Measurements from ENCODE around the gene ASAH2. TPM values are rescaled to one million over a fixed set of nuclear protein-coding genes. Genes with fewer than 3 reads are reported as not detected.

Gene ASAH2
- total and polyA plus RNA-seq, 2 donors (not counting 1 experiment from before 2014, with no cell fraction given): 0.25 to 0.44 TPM

GRCh38 chr10:50248062-50248461 lies 3.3 kb downstream of the ASAH2 start:
- Histone ChIP-seq H3K27ac (ENCODE audit: low read length in 2 of 2) (no peak overlapping the region), H3K36me3 (replicated peaks in 1 of 2; ENCODE audit: control extremely low read depth in 1 of 2, control insufficient read depth in 1 of 2, extremely low read depth in 1 of 2, insufficient read depth in 2 of 2, low read length in 1 of 2) (no peaks in the 10 kb centered on the region), H3K27me3 (replicated peaks in 1 of 4; ENCODE audit: control extremely low read depth in 1 of 4, control insufficient read depth in 3 of 4, insufficient read depth in 4 of 4, low read length in 3 of 4) (peaks cover 0 to 10% (median under 1%) of the 10 kb centered on the region in 4 experiments), H3K9me3 (ENCODE audit: control extremely low read depth in 1 of 3, control insufficient read depth in 2 of 3, insufficient read depth in 1 of 3, low read length in 2 of 3) (peaks cover 0 to 1% (median 0%) of the 10 kb centered on the region in 3 donors), H3K9ac (ENCODE audit: low read length) (no peak overlapping the region), H3K4me1 (ENCODE audit: control insufficient read depth in 2 of 2, insufficient read depth in 2 of 2, low read length in 2 of 2) (no peaks in the 10 kb centered on the region), H2AFZ (ENCODE audit: insufficient read depth, low read depth, low read length, poor library complexity, severe bottlenecking) (no peak overlapping the region), H3K79me2 (ENCODE audit: control insufficient read depth, insufficient read depth, low read length) (no peaks in the 10 kb centered on the region), H3K4me3 (ENCODE audit: control extremely low read depth in 1 of 5, extremely low read depth in 1 of 5, insufficient read depth in 1 of 5, low read depth in 2 of 5, low read length in 4 of 5) (no peak overlapping the region), H4K20me1 (ENCODE audit: control insufficient read depth, insufficient read depth, low read length, poor library complexity, severe bottlenecking) (no peaks in the 10 kb centered on the region), H3K4me2 (replicated peaks; ENCODE audit: low read depth, low read length, poor library complexity, severe bottlenecking) (no peak overlapping the region)
- ChIA-PET CTCF (interaction anchor here (1.6 kb wide), 1 partner anchor 28 kb away, joined by 5 read pairs; no protein-coding TSS in a partner anchor), POLR2A (no interaction called here)
- ATAC-seq (ENCODE audit: low read depth): no peak
- TF ChIP-seq, protein P1, sequence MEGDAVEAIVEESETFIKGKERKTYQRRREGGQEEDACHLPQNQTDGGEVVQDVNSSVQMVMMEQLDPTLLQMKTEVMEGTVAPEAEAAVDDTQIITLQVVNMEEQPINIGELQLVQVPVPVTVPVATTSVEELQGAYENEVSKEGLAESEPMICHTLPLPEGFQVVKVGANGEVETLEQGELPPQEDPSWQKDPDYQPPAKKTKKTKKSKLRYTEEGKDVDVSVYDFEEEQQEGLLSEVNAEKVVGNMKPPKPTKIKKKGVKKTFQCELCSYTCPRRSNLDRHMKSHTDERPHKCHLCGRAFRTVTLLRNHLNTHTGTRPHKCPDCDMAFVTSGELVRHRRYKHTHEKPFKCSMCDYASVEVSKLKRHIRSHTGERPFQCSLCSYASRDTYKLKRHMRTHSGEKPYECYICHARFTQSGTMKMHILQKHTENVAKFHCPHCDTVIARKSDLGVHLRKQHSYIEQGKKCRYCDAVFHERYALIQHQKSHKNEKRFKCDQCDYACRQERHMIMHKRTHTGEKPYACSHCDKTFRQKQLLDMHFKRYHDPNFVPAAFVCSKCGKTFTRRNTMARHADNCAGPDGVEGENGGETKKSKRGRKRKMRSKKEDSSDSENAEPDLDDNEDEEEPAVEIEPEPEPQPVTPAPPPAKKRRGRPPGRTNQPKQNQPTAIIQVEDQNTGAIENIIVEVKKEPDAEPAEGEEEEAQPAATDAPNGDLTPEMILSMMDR (IDR thresholded peaks at IDR 0.05): no peak
- no peak for TF ChIP-seq EZH2 (IDR thresholded peaks at IDR 0.05; ENCODE audit: borderline replicate concordance, insufficient read depth, low read depth, low read length, poor library complexity, severe bottlenecking)
- no peak for DNase-seq
- Mint-ChIP-seq H3K9me3 (ENCODE audit: insufficient read depth) (no peaks in the 10 kb centered on the region), H3K27ac (no peak overlapping the region), H3K4me3 (no peak overlapping the region), H3K27me3 (peaks cover 35% of the 10 kb centered on the region), H3K4me1 (no peaks in the 10 kb centered on the region)
- WGBS (ENCODE audit: insufficient coverage): 68% methylated on average over 3 of the region's 3 CpGs
- intact Hi-C loops (cut with micrococcal nuclease): no loop called here

DNA sequence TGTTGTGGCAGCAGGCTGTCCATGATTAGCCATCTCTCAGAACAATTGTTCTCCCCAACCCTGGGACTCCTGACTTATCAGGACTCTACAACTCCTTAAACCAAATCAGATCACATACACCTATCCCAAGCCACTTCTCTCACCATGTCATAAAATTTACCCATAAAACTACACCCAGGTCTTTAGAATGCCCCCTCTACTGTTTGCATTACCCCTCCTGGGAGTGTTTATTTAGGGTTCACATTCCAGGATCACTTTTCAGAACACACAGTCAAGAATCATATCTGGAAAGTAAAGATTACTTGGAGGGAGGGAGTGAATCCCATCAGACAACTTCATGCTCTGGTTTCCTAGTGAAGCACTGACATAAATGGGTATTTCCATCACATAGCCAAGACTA lies 7.1 kb downstream of the ASAH2 start:
- Histone ChIP-seq H4K20me1 (ENCODE audit: control insufficient read depth, insufficient read depth, low read length, poor library complexity, severe bottlenecking) (no peaks in the 10 kb centered on the region), H3K36me3 (replicated peaks in 1 of 2; ENCODE audit: control extremely low read depth in 1 of 2, control insufficient read depth in 1 of 2, extremely low read depth in 1 of 2, insufficient read depth in 2 of 2, low read length in 1 of 2) (no peaks in the 10 kb centered on the region), H3K9ac (ENCODE audit: low read length) (no peak overlapping the region), H3K79me2 (ENCODE audit: control insufficient read depth, insufficient read depth, low read length) (no peaks in the 10 kb centered on the region), H2AFZ (ENCODE audit: insufficient read depth, low read depth, low read length, poor library complexity, severe bottlenecking) (no peak overlapping the region), H3K4me2 (replicated peaks; ENCODE audit: low read depth, low read length, poor library complexity, severe bottlenecking) (no peak overlapping the region), H3K27ac (ENCODE audit: low read length in 2 of 2) (no peak overlapping the region), H3K9me3 (ENCODE audit: control extremely low read depth in 1 of 3, control insufficient read depth in 2 of 3, insufficient read depth in 1 of 3, low read length in 2 of 3) (peaks cover 0 to 1% (median 0%) of the 10 kb centered on the region in 3 donors), H3K4me3 (ENCODE audit: control extremely low read depth in 1 of 5, extremely low read depth in 1 of 5, insufficient read depth in 1 of 5, low read depth in 2 of 5, low read length in 4 of 5) (no peak overlapping the region), H3K4me1 (ENCODE audit: control insufficient read depth in 2 of 2, insufficient read depth in 2 of 2, low read length in 2 of 2) (no peaks in the 10 kb centered on the region), H3K27me3 (replicated peaks in 1 of 4; ENCODE audit: control extremely low read depth in 1 of 4, control insufficient read depth in 3 of 4, insufficient read depth in 4 of 4, low read length in 3 of 4) (peaks cover 0 to 3% (median 1%) of the 10 kb centered on the region in 4 experiments)
- DNase-seq (no peak), ATAC-seq (ENCODE audit: low read depth) (no peak)
- Mint-ChIP-seq H3K9me3 (ENCODE audit: insufficient read depth) (no peaks in the 10 kb centered on the region), H3K4me3 (no peak overlapping the region), H3K4me1 (no peaks in the 10 kb centered on the region), H3K27ac (no peak overlapping the region), H3K27me3 (peaks cover 48% of the 10 kb centered on the region)
- POLR2A ChIA-PET: no interaction called here
- intact Hi-C loops (cut with micrococcal nuclease): no loop called here
- TF ChIP-seq EZH2 (IDR thresholded peaks at IDR 0.05; ENCODE audit: borderline replicate concordance, insufficient read depth, low read depth, low read length, poor library complexity, severe bottlenecking): no peak
- TF ChIP-seq, protein P1 (IDR thresholded peaks at IDR 0.05): no peak
- CTCF ChIA-PET: interaction anchor here (1.7 kb wide), 1 partner anchor 31 kb away, joined by 4 read pairs; no protein-coding TSS in a partner anchor

All from B cell (primary cell).